NCI-H2171 (cell line): ENCODE measurements around the gene AAMDC.
"Not testable (repeated sequence)": the region's sequence is repeated elsewhere in the genome, so short reads cannot be mapped to it uniquely, and the experiment has no call there.

ENCODE experiments used
- DNase-seq: peaks from one replicate; lab custom pipeline; 2025; lab: John Stamatoyannopoulos, UW

Gene AAMDC

GRCh38 chr11:77884829-77885190 is 63.9 kb downstream of the AAMDC start:
- DNase-seq = no peak

GRCh38 chr11:77886401-77886800 is 65.5 kb downstream of the AAMDC start:
- no peak for DNase-seq

GRCh38 chr11:77889045-77889444 is 68.1 kb downstream of the AAMDC start:
- DNase-seq = not testable (repeated sequence)

- not testable (repeated sequence) for DNase-seq
These were observed 69.2 kb downstream of the AAMDC start for GRCh38 chr11:77890100-77890614.

- DNase-seq = not testable (repeated sequence)
These were observed 69.7 kb downstream of the AAMDC start for GRCh38 chr11:77890619-77891056.

- not testable (repeated sequence) for DNase-seq
These were observed 70.3 kb downstream of the AAMDC start for GRCh38 chr11:77891256-77891655.

- not testable (repeated sequence) for DNase-seq
These were observed 70.8 kb downstream of the AAMDC start for GRCh38 chr11:77891703-77892102.

GRCh38 chr11:77894949-77895348 is 74.0 kb downstream of the AAMDC start:
- not testable (repeated sequence) for DNase-seq

- no peak for DNase-seq
These were observed 87.9 kb downstream of the AAMDC start for GRCh38 chr11:77908835-77909234.

GRCh38 chr11:77909277-77909676 is 88.3 kb downstream of the AAMDC start:
- no peak for DNase-seq

- DNase-seq = not testable (repeated sequence)
These were observed 89.9 kb downstream of the AAMDC start for GRCh38 chr11:77910828-77911227.

- DNase-seq = not testable (repeated sequence)
These were observed 92.8 kb downstream of the AAMDC start for GRCh38 chr11:77913608-77914306.

- not testable (repeated sequence) for DNase-seq
These were observed 93.4 kb downstream of the AAMDC start for GRCh38 chr11:77914307-77914791.

- DNase-seq = not testable (repeated sequence)
These were observed 96.8 kb downstream of the AAMDC start for GRCh38 chr11:77917713-77918112.
